Cardiac fibroblast (primary cell): ENCODE results near the gene MYADML2.

Source experiments
- DNase-seq, 2 donors: peaks; one replicate each; pipeline versions ENCODE4 v3.0.0 to v3.0.0-alpha.2; 2010; ENCODE audit warnings: low read depth in 2 of 2
- H3K4me3 ChIP-seq, 2 donors: replicated peaks in 1 of 2; 1 replicate in 1 of 2; 2 replicates in 1 of 2; pipeline ENCODE4 v1.5.1; 2011; ENCODE audit warnings: low read depth in 2 of 2, low read length in 2 of 2, mild to moderate bottlenecking in 2 of 2, moderate library complexity in 1 of 2
- CTCF ChIP-seq: IDR thresholded peaks from one replicate; pipeline ENCODE4 v1.5.1; 2011; ENCODE audit warnings: low read depth, mild to moderate bottlenecking, low read length, inconsistent platforms

Gene MYADML2

GRCh38 chr17:81902023-81902652 is 44.9 kb downstream of the MYADML2 start, which contains the start of gene NPB:
TSS of gene NPB (plus strand) at chr17:81902238. CDS start at chr17:81902278, 40 bp downstream.
- DNase-seq = no peak
- no peak for TF ChIP-seq CTCF
- peak within 1 kb of the TSS; percentile 18 to 19 for H3K4me3 ChIP-seq

- TF ChIP-seq CTCF = no peak
- no peak for DNase-seq
- H3K4me3 ChIP-seq = peak overlapping the region in 1 of 2 donors; percentile 19
Measured at GRCh38 chr17:81901167-81902022, 45.6 kb downstream of the MYADML2 start.

GRCh38 chr17:81900181-81900820 is 46.7 kb downstream of the MYADML2 start:
- TF ChIP-seq CTCF = no peak
- DNase-seq = no peak
- H3K4me3 ChIP-seq = no peak overlapping the region

GRCh38 chr17:81899514-81900166 is 47.4 kb downstream of the MYADML2 start:
- no peak for DNase-seq
- H3K4me3 ChIP-seq = no peak overlapping the region
- no peak for TF ChIP-seq CTCF

- no peak overlapping the region for H3K4me3 ChIP-seq
- no peak for TF ChIP-seq CTCF
- no peak for DNase-seq
Measured at GRCh38 chr17:81898885-81899284, 48.1 kb downstream of the MYADML2 start.

- no peak overlapping the region for H3K4me3 ChIP-seq
- DNase-seq = peak; percentile 62 to 97
- TF ChIP-seq CTCF = no peak
Measured at GRCh38 chr17:81898029-81898866, 48.8 kb downstream of the MYADML2 start.
